ENCODE results near the gene ANGPT4.
"Not testable (repeated sequence)": the region's sequence is repeated elsewhere in the genome, so short reads cannot be mapped to it uniquely, and the experiment has no call there.

The ANGPT4 gene

GRCh38 chr20:872855-873520 lies 43.1 kb downstream of the ANGPT4 start:
- DNase-seq = no peak

- no peak for DNase-seq
These were observed 44.2 kb downstream of the ANGPT4 start for GRCh38 chr20:871948-872347.

- no peak for DNase-seq
These were observed 44.7 kb downstream of the ANGPT4 start for GRCh38 chr20:871436-871835.

GRCh38 chr20:870758-871157 lies 45.4 kb downstream of the ANGPT4 start:
- DNase-seq = no peak

- DNase-seq = no peak
These were observed 46.5 kb downstream of the ANGPT4 start for GRCh38 chr20:869606-870005.

- no peak for DNase-seq
These were observed 47.9 kb downstream of the ANGPT4 start for GRCh38 chr20:868279-868678.

GRCh38 chr20:865440-865839 lies 50.7 kb downstream of the ANGPT4 start:
- no peak for DNase-seq

GRCh38 chr20:860891-861290 lies 55.2 kb downstream of the ANGPT4 start:
- DNase-seq = no peak

- DNase-seq = peak in 1 of 5 donors; percentile 77
These were observed 56.3 kb downstream of the ANGPT4 start for GRCh38 chr20:859751-860231.

- no peak for DNase-seq
These were observed 58.1 kb downstream of the ANGPT4 start for GRCh38 chr20:858011-858410.

- peak in 2 of 5 donors; percentile 30 to 69 for DNase-seq
These were observed 59.8 kb downstream of the ANGPT4 start for GRCh38 chr20:856361-856775.

- no peak for DNase-seq
These were observed 60.4 kb downstream of the ANGPT4 start for GRCh38 chr20:855466-856360.

- DNase-seq = no peak
These were observed 61.5 kb downstream of the ANGPT4 start for GRCh38 chr20:854601-855000.

- peak in 1 of 5 donors; percentile 26 for DNase-seq
These were observed 62.6 kb downstream of the ANGPT4 start for GRCh38 chr20:853406-853996.

- DNase-seq = not testable (repeated sequence)
These were observed 67.4 kb downstream of the ANGPT4 start for GRCh38 chr20:848731-849130.

- DNase-seq = no peak
These were observed 67.9 kb downstream of the ANGPT4 start for GRCh38 chr20:848193-848592.

- DNase-seq = peak in 3 of 5 donors; percentile 43 to 64 (median 51)
These were observed 69.2 kb downstream of the ANGPT4 start for GRCh38 chr20:846894-847278.

- DNase-seq = no peak
These were observed 69.9 kb downstream of the ANGPT4 start for GRCh38 chr20:845941-846893.

- no peak for DNase-seq
These were observed 70.8 kb downstream of the ANGPT4 start for GRCh38 chr20:845226-845868.

- DNase-seq = peak; percentile 85 to 92 (median 90)
These were observed 71.5 kb downstream of the ANGPT4 start for GRCh38 chr20:844473-845225.

- no peak for DNase-seq
These were observed 72.2 kb downstream of the ANGPT4 start for GRCh38 chr20:843912-844311.
